T-cell (primary cell): Measurements from ENCODE around the gene SNPH. TPM values are rescaled to one million over a fixed set of nuclear protein-coding genes. Genes with fewer than 3 reads are reported as not detected.

ENCODE experiments used
- ATAC-seq, 4 experiments: fragments of 200-7000 bp in 3 of 4; fragments of 150-1000 bp in 1 of 4; cut with Tn5 transposase; replicated peaks in 1 of 4; 1 replicate in 3 of 4; 2 replicates in 1 of 4; pipeline ENCODE4 v1.10.0; 2021; ENCODE audit warnings: moderate library complexity in 3 of 4, mild to moderate bottlenecking in 2 of 4, moderate number of reproducible peaks in 1 of 4
- CTCF ChIA-PET, 2 donors: fragments of 300-600 bp; sonication (Branson Sonifier 250); formaldehyde crosslinking; loops; one replicate each; lab custom pipeline; 2022; ENCODE audit warnings: antibody characterized with exemption in 2 of 2; lab: Charles Lee
- POLR2A ChIA-PET, 2 donors: fragments of 300-600 bp; sonication (Branson Sonifier 250); formaldehyde crosslinking; loops; one replicate each; lab custom pipeline; 2022; ENCODE audit warnings: antibody characterized with exemption in 2 of 2; lab: Charles Lee
- DNase-seq, 35 experiments: peaks; one replicate each; pipeline versions ENCODE4 v3.0.0 to v3.0.0-alpha.2; 2013 to 2023
- H3K27ac ChIP-seq: one replicate; pipeline ENCODE4 v1.5.1; 2013; ENCODE audit warnings: low read length
- H3K27me3 ChIP-seq, 2 experiments: replicated peaks in 1 of 2; 1 replicate in 1 of 2; 2 replicates in 1 of 2; pipeline versions ENCODE4 v1.6.1 to v1.7.0; 2013; ENCODE audit warnings: low read length in 1 of 2, mixed read lengths in 1 of 2; ENCODE audit not compliant: control insufficient read depth in 2 of 2, insufficient read depth in 2 of 2; ENCODE audit errors: extremely low read depth in 1 of 2
- H3K36me3 ChIP-seq, 2 donors: 1 replicate in 1 of 2; 2 replicates in 1 of 2; pipeline versions ENCODE4 v1.6.1 to v1.7.0; 2013; ENCODE audit warnings: low read length in 1 of 2; ENCODE audit not compliant: control insufficient read depth in 2 of 2, insufficient read depth in 1 of 2; ENCODE audit errors: extremely low read depth in 1 of 2
- H3K4me1 ChIP-seq, 2 experiments: 1 replicate in 1 of 2; 2 replicates in 1 of 2; pipeline versions ENCODE4 v1.6.1 to v1.7.0; 2013; ENCODE audit warnings: low read length in 2 of 2, mixed read lengths in 1 of 2; ENCODE audit not compliant: insufficient read depth in 2 of 2, control insufficient read depth in 1 of 2; ENCODE audit errors: extremely low read depth in 1 of 2
- H3K4me3 ChIP-seq, 2 donors: 1 replicate in 1 of 2; 2 replicates in 1 of 2; pipeline versions ENCODE4 v1.5.1 to v1.7.0; 2013; ENCODE audit warnings: mild to moderate bottlenecking in 2 of 2, low read length in 1 of 2, moderate library complexity in 1 of 2; ENCODE audit not compliant: control insufficient read depth in 1 of 2; ENCODE audit errors: extremely low read depth in 1 of 2
- H3K9me3 ChIP-seq: 2 replicates; pipeline ENCODE4 v1.7.0; 2013
- H3K27ac Mint-ChIP-seq, 2 donors: one replicate each; pipeline ENCODE4 v1.8.0; 2020 to 2021; ENCODE audit warnings: mild to moderate bottlenecking in 2 of 2, mixed read lengths in 2 of 2
- H3K27me3 Mint-ChIP-seq, 2 donors: one replicate each; pipeline ENCODE4 v1.8.0; 2021 to 2022; ENCODE audit warnings: mixed read lengths in 2 of 2
- H3K36me3 Mint-ChIP-seq: one replicate; pipeline ENCODE4 v1.8.0; 2021; ENCODE audit warnings: mixed read lengths
- H3K4me1 Mint-ChIP-seq, 3 donors: one replicate each; pipeline ENCODE4 v1.8.0; 2020 to 2022; ENCODE audit warnings: mixed read lengths in 3 of 3, mild to moderate bottlenecking in 1 of 3
- H3K4me3 Mint-ChIP-seq, 3 donors: one replicate each; pipeline ENCODE4 v1.8.0; 2020 to 2022; ENCODE audit warnings: mild to moderate bottlenecking in 3 of 3, mixed read lengths in 3 of 3, moderate library complexity in 3 of 3
- H3K9me3 Mint-ChIP-seq, 3 donors: one replicate each; pipeline ENCODE4 v1.8.0; 2020 to 2022; ENCODE audit warnings: mixed read lengths in 3 of 3
- WGBS: methylation state at CpG from one replicate; pipeline ENCODE4 v1.1.5; 2013; ENCODE audit warnings: missing lambda C conversion rate; ENCODE audit not compliant: insufficient coverage; 5-methylcytosine and 5-hydroxymethylcytosine counted together
- total RNA-seq, 35 experiments: library from RNA in 6 of 35; stranded (reverse) in 6 of 35; fragments of 120-200 nt in 1 of 35; gene quantifications; one replicate each; pipeline versions ENCODE4 v1.2.1 to v1.2.4 and lab custom pipeline; 2013 to 2026

SNPH gene
- total RNA-seq, 5 donors from 2014 or later (not counting 1 experiment from before 2014, with no cell fraction given), result 12.9 to 29.8 (median 23.4) TPM

GRCh38 chr20:1225783-1226654 is 40.1 kb upstream of the SNPH start, which contains the start of gene RAD21L1:
Gene RAD21L1 (plus strand): TSS chr20:1226044. CDS start chr20:1228454, 2,410 bp downstream.
- Histone ChIP-seq H3K4me1 (peaks cover 4 to 16% of the 10 kb centered on the region in 2 experiments), H3K9me3 (no peaks in the 10 kb centered on the region), H3K27ac (no peak within 1 kb of the TSS), H3K27me3 (peaks cover 16 to 19% of the 10 kb centered on the region in 2 experiments), H3K4me3 (peak within 1 kb of the TSS; percentile 67 to 84), H3K36me3 (no peaks in the 10 kb centered on the region)
- WGBS, result under 1% methylated on average over 54 of the region's 88 CpGs
- no peaks in the 10 kb centered on the region for H3K36me3 Mint-ChIP-seq
- ChIA-PET POLR2A (interaction anchor here in 1 of 2 donors (0.8 kb wide), 1 partner anchor 876 kb away, joined by 3 read pairs; the partner anchor contains the start of gene STK35), CTCF (interaction anchor here in 1 of 2 donors (0.7 kb wide), 1 partner anchor 1570 kb away, joined by 3 read pairs; no protein-coding TSS in a partner anchor)
- DNase-seq (peak; percentile 49 to 83 (median 74)), ATAC-seq (peak; percentile 79 to 88 (median 80))
- peak within 1 kb of the TSS; percentile 36 to 69 for H3K27ac Mint-ChIP-seq
- H3K4me1 Mint-ChIP-seq, result peaks cover 9 to 21% (median 11%) of the 10 kb centered on the region in 3 donors
- peaks cover 0 to 4% (median 0%) of the 10 kb centered on the region in 3 donors for H3K9me3 Mint-ChIP-seq
- H3K27me3 Mint-ChIP-seq, result peaks cover 11 to 24% of the 10 kb centered on the region in 2 donors
- H3K4me3 Mint-ChIP-seq, result peak within 1 kb of the TSS; percentile 84 to 86 (median 86)

GRCh38 chr20:1229541-1229940 is 36.6 kb upstream of the SNPH start:
- H3K9me3 Mint-ChIP-seq, result peaks cover 0 to under 1% (median 0%) of the 10 kb centered on the region in 3 donors
- no CpG with 5 or more reads among the region's 3 CpGs for WGBS
- ChIA-PET CTCF (interaction anchor here in 1 of 2 donors (0.9 kb wide), 1 partner anchor 25 kb away, joined by 3 read pairs; no protein-coding TSS in a partner anchor), POLR2A (no interaction called here)
- no peak overlapping the region for H3K27ac ChIP-seq
- no peak overlapping the region for H3K27ac Mint-ChIP-seq
- H3K27me3 Mint-ChIP-seq, result peaks cover 11 to 26% of the 10 kb centered on the region in 2 donors
- DNase-seq (no peak), ATAC-seq (no peak)
- no peaks in the 10 kb centered on the region for H3K36me3 Mint-ChIP-seq
- no peak overlapping the region for H3K4me3 ChIP-seq
- peaks cover 4 to 16% of the 10 kb centered on the region in 2 experiments for H3K4me1 ChIP-seq
- H3K27me3 ChIP-seq, result peaks cover 16 to 19% of the 10 kb centered on the region in 2 experiments
- H3K4me3 Mint-ChIP-seq, result no peak overlapping the region
- peaks cover 7 to 16% (median 9%) of the 10 kb centered on the region in 3 donors for H3K4me1 Mint-ChIP-seq
- H3K36me3 ChIP-seq, result no peaks in the 10 kb centered on the region
- H3K9me3 ChIP-seq, result no peaks in the 10 kb centered on the region

GRCh38 chr20:1232286-1233111 is 33.6 kb upstream of the SNPH start:
- DNase-seq (no peak), ATAC-seq (no peak)
- H3K4me3 ChIP-seq, result no peak overlapping the region
- no peaks in the 10 kb centered on the region for H3K4me1 ChIP-seq
- Mint-ChIP-seq H3K27ac (no peak overlapping the region), H3K4me3 (no peak overlapping the region), H3K4me1 (peaks cover 0 to 1% (median under 1%) of the 10 kb centered on the region in 3 donors), H3K27me3 (peaks cover 11 to 21% of the 10 kb centered on the region in 2 donors), H3K36me3 (no peaks in the 10 kb centered on the region), H3K9me3 (no peaks in the 10 kb centered on the region)
- POLR2A ChIA-PET, result no interaction called here
- H3K9me3 ChIP-seq, result no peaks in the 10 kb centered on the region
- WGBS, result no CpG with 5 or more reads among the region's 3 CpGs
- no peak overlapping the region for H3K27ac ChIP-seq
- CTCF ChIA-PET, result no interaction called here
- H3K36me3 ChIP-seq, result no peaks in the 10 kb centered on the region
- H3K27me3 ChIP-seq, result peaks cover 3 to 17% of the 10 kb centered on the region in 2 experiments

GRCh38 chr20:1240549-1240948 is 25.5 kb upstream of the SNPH start:
- WGBS, result 100% methylated on average over 1 of the region's 5 CpGs
- Mint-ChIP-seq H3K4me1 (peaks cover 2 to 6% (median 2%) of the 10 kb centered on the region in 3 donors), H3K9me3 (no peaks in the 10 kb centered on the region), H3K36me3 (no peaks in the 10 kb centered on the region), H3K27me3 (peaks cover 3 to 10% of the 10 kb centered on the region in 2 donors), H3K27ac (no peak overlapping the region), H3K4me3 (no peak overlapping the region)
- no peak for ATAC-seq
- DNase-seq, result no peak
- Histone ChIP-seq H3K4me1 (no peaks in the 10 kb centered on the region), H3K27me3 (peaks cover 0 to 8% of the 10 kb centered on the region in 2 experiments), H3K4me3 (no peak overlapping the region), H3K27ac (no peak overlapping the region), H3K9me3 (no peaks in the 10 kb centered on the region), H3K36me3 (no peaks in the 10 kb centered on the region)
- ChIA-PET CTCF (interaction anchor here in 1 of 2 donors (0.5 kb wide), 1 partner anchor 29 kb away, joined by 4 read pairs; no protein-coding TSS in a partner anchor), POLR2A (no interaction called here)

GRCh38 chr20:1241456-1241855 is 24.6 kb upstream of the SNPH start:
- Mint-ChIP-seq H3K4me3 (no peak overlapping the region), H3K9me3 (no peaks in the 10 kb centered on the region), H3K27ac (no peak overlapping the region), H3K36me3 (no peaks in the 10 kb centered on the region), H3K4me1 (peaks cover 2 to 6% (median 2%) of the 10 kb centered on the region in 3 donors), H3K27me3 (peaks cover 3 to 10% of the 10 kb centered on the region in 2 donors)
- ChIA-PET CTCF (no interaction called here), POLR2A (interaction anchor here in 1 of 2 donors (0.7 kb wide), 1 partner anchor 88 kb away, joined by 3 read pairs; no protein-coding TSS in a partner anchor)
- DNase-seq (no peak), ATAC-seq (no peak)
- no peak overlapping the region for H3K4me3 ChIP-seq
- no peak overlapping the region for H3K27ac ChIP-seq
- no peaks in the 10 kb centered on the region for H3K9me3 ChIP-seq
- peaks cover 0 to 8% of the 10 kb centered on the region in 2 experiments for H3K27me3 ChIP-seq
- H3K36me3 ChIP-seq, result no peaks in the 10 kb centered on the region
- H3K4me1 ChIP-seq, result no peaks in the 10 kb centered on the region

- ATAC-seq (no peak), DNase-seq (no peak)
- Histone ChIP-seq H3K36me3 (no peaks in the 10 kb centered on the region), H3K27ac (no peak overlapping the region), H3K27me3 (peaks cover 0 to 8% of the 10 kb centered on the region in 2 experiments), H3K4me3 (no peak overlapping the region), H3K9me3 (no peaks in the 10 kb centered on the region), H3K4me1 (no peaks in the 10 kb centered on the region)
- H3K4me3 Mint-ChIP-seq, result no peak overlapping the region
- ChIA-PET POLR2A (no interaction called here), CTCF (no interaction called here)
- no peak overlapping the region for H3K27ac Mint-ChIP-seq
- peaks cover 3 to 10% of the 10 kb centered on the region in 2 donors for H3K27me3 Mint-ChIP-seq
- peaks cover 2 to 6% (median 2%) of the 10 kb centered on the region in 3 donors for H3K4me1 Mint-ChIP-seq
- no peaks in the 10 kb centered on the region for H3K9me3 Mint-ChIP-seq
- 100% methylated on average over 1 of the region's 3 CpGs for WGBS
- no peaks in the 10 kb centered on the region for H3K36me3 Mint-ChIP-seq
These were observed 24.0 kb upstream of the SNPH start for GRCh38 chr20:1242099-1242498.
